RCC 7860 (cell line): Measurements from ENCODE around the gene LYPLA2.
"Not testable (repeated sequence)": the region's sequence is repeated elsewhere in the genome, so short reads cannot be mapped to it uniquely, and the experiment has no call there.

ENCODE experiments used
- DNase-seq: peaks from one replicate; pipeline ENCODE4 v3.0.0-alpha.2; 2015; ENCODE audit warnings: low spot score
- FAIRE-seq: peaks from 2 replicates; lab custom pipeline; 2012; peaks lifted over from hg19 to GRCh38; lab: Jason Lieb, UNC

Gene LYPLA2

DNA sequence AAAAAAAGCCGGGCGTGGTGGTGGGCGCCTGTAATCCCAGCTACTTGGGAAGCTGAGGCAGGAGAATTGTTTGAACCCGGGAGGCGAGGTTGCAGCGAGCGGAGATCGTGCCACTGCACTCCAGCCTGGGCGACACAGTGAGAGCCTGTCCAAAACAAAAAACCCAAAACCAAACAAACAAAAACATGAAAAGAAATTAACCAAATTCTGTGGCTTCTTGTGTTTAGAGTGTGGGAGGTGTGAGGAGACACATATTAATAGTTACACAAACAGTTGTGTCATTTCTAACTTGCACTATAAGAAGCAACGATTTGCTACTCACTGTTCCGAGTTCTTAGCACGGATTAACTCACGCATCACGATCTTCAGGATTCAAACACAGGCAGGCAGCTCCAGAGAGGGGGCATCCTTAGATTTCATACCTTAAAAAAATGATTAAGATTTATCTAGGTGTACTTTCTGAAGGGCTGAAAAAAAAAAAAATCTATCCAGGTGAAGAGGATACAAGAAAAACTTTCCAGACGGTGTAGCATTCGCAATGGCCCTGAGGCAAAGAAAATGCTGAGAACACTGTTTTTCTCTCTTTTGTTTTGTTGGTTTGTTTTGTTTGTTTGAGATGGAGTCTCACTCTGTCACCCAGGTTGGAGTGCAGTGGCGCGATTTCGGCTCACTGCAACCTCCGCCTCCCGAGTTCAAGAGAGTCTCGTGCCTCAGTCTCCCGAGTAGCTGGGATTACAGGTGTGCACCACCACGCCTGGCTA lies 35.0 kb downstream of the LYPLA2 start:
- DNase-seq (no peak), FAIRE-seq (no peak)

GRCh38 chr1:23826590-23826989 lies 35.6 kb downstream of the LYPLA2 start:
- FAIRE-seq: not testable (repeated sequence)

DNA sequence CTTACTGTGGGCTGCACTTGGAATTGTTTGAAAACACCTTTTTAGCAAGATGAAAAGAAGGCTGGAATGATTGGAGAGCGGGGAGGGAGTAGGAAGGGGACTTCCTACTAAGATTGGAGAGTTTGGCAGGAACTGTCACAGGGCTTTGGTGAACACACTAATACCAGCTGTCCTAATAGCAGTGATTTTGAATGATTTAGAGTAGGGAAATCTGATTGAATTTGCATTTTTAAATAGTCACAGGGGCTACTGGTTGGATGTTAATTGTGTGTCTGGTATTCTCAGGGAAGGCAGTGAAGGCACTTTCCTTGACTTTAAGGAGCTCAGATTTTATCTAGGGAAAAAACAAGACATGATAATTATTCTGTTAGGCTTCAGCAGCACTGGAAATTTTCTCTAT lies 36.8 kb downstream of the LYPLA2 start:
- FAIRE-seq: no peak
- DNase-seq: no peak

More at GRCh38 chr1:23826590-23826989, 35.6 kb downstream of the LYPLA2 start:
- not testable (repeated sequence) for DNase-seq

DNA sequence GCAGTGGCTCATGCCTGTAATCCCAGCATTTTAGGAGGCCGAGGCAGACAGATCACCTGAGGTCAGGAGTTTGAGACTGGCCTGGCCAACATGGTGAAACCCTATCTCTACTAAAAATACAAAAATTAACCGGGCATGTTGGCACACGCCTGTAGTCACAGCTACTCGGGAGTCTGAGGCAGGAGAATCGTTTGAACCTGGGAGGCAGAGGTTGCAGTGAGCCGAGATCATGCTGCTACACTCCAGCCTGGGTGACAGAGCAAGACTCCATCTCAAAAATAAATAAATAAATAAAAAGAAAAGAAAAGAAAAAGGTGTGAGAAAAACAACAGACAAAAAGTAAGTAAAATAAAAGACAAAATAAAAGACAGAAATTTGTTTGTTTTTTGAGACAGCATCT lies 43.2 kb downstream of the LYPLA2 start:
- FAIRE-seq, DNase-seq: not testable (repeated sequence)

- no peak for DNase-seq
- no peak for FAIRE-seq
Measured at GRCh38 chr1:23836037-23836436, 45.1 kb downstream of the LYPLA2 start.

DNA sequence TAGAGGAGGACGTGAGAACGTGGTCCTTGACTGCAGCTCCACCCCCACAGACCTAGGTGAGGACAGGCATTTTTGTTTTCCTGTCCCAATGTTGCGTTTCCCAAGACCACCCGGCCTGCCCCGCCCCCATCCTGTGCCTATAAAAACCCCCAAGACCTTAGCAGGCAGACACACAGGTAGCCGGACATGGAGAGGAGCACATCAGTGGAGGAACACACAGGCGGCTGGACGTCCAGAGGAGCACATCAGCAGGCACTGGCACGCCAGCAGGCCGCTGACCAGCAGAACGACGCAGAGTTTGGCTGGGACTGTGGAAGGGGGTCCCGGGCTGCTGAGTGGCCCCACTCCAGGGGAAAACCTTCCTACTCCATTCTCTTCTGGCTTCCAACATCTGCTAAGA lies 47.0 kb downstream of the LYPLA2 start:
- no peak for DNase-seq
- FAIRE-seq: no peak

DNA sequence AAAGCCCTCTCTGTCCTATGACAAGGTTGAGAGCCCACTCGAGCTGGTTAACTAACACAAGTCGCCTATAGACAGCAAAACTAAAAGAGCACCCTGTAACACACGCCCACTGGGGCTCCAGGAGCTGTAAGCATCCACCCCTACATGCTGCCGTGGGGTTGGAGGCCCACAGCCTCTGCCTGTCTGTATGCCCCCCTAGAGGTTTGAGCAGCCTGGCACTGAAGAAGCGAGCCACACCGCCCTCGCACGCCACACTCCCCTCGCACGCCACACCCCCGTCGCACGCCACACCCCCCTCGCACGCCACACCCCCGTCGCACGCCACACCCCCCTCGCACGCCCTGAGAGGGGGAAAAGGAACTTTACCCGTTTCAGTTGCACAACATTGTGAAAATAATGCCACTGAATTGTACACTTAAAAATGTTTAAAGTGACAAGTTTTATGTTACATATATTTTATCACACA lies 47.5 kb downstream of the LYPLA2 start:
- FAIRE-seq: no peak
- DNase-seq: no peak

DNA sequence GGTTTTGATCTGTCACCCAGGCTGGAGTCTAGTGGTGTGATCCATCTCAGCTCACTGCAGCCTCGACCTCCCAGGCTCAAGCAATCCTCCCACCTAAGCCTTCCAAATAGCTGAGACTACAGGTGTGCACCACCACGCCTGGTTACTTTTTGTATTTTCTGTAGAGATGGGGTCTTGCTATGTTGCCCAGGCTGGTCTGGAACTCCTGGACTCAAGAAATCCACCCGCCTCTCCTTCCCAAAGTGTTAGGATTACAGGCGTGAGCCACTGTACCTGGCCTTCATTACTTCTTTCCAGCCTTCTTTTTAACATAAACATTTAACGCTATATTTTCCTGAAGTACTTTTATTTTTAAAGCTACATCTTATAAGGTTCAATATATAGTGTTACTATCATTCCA lies 52.7 kb downstream of the LYPLA2 start:
- FAIRE-seq (no peak), DNase-seq (no peak)
